Middle frontal gyrus (tissue), 1 donor: ENCODE results near the gene PDC.
"Not testable (repeated sequence)": the region's sequence is repeated elsewhere in the genome, so short reads cannot be mapped to it uniquely, and the experiment has no call there.

ENCODE experiments used
- DNase-seq: peaks from one replicate; pipeline ENCODE4 v3.0.0-alpha.2; 2015; ENCODE audit warnings: low spot score; ENCODE audit errors: extremely low spot score

Gene PDC

GRCh38 chr1:186465946-186466345, 5.0 kb upstream of the PDC start:
- no peak for DNase-seq

GRCh38 chr1:186465491-186465890, 4.6 kb upstream of the PDC start:
- not testable (repeated sequence) for DNase-seq

- no peak for DNase-seq
Observed at GRCh38 chr1:186463926-186464325, 3.0 kb upstream of the PDC start.

GRCh38 chr1:186463511-186463910, 2.6 kb upstream of the PDC start:
- DNase-seq = no peak

GRCh38 chr1:186459161-186459560, 1.8 kb downstream of the PDC start:
- not testable (repeated sequence) for DNase-seq

GRCh38 chr1:186456729-186457255, 4.1 kb downstream of the PDC start:
- no peak for DNase-seq

- no peak for DNase-seq
Observed at GRCh38 chr1:186454981-186455380, 5.9 kb downstream of the PDC start.

GRCh38 chr1:186446152-186446551, 14.8 kb downstream of the PDC start:
- no peak for DNase-seq

GRCh38 chr1:186443638-186444037, 17.3 kb downstream of the PDC start:
- DNase-seq = no peak

GRCh38 chr1:186442651-186443375, 18.1 kb downstream of the PDC start:
- no peak for DNase-seq

GRCh38 chr1:186440584-186440983, 20.3 kb downstream of the PDC start:
- DNase-seq = no peak

GRCh38 chr1:186438567-186438966, 22.3 kb downstream of the PDC start:
- no peak for DNase-seq

GRCh38 chr1:186435336-186435735, 25.6 kb downstream of the PDC start:
- no peak for DNase-seq

- no peak for DNase-seq
Observed at GRCh38 chr1:186429017-186429416, 31.9 kb downstream of the PDC start.

GRCh38 chr1:186426118-186426517, 34.8 kb downstream of the PDC start:
- no peak for DNase-seq

GRCh38 chr1:186424539-186424938, 36.4 kb downstream of the PDC start:
- no peak for DNase-seq

- DNase-seq = no peak
Observed at GRCh38 chr1:186421446-186421845, 39.5 kb downstream of the PDC start.

GRCh38 chr1:186420923-186421322, 40.0 kb downstream of the PDC start:
- no peak for DNase-seq

GRCh38 chr1:186420311-186420710, 40.6 kb downstream of the PDC start:
- no peak for DNase-seq

- DNase-seq = no peak
Observed at GRCh38 chr1:186418503-186418902, 42.4 kb downstream of the PDC start.

GRCh38 chr1:186413319-186413718, 47.6 kb downstream of the PDC start:
- no peak for DNase-seq

GRCh38 chr1:186409091-186409490, 51.8 kb downstream of the PDC start:
- DNase-seq = no peak

- no peak for DNase-seq
Observed at GRCh38 chr1:186404454-186405051, 56.4 kb downstream of the PDC start.
